Measurements from ENCODE around the gene CNOT11.

- TF ChIP-seq CTCF (IDR thresholded peaks at IDR 0.05; ENCODE audit: low read depth, low read length) (no peak), EZH2phosphoT487 (IDR thresholded peaks at IDR 0.05; ENCODE audit: low read depth) (no peak)
These were observed 38.0 kb downstream of the CNOT11 start for GRCh38 chr2:101290711-101291110.
